Measurements from ENCODE around the gene ABHD12B. TPM values are rescaled to one million over a fixed set of nuclear protein-coding genes. Genes with fewer than 3 reads are reported as not detected.

ABHD12B gene
- total RNA-seq, 1 experiment from 2014 or later = 0.37 TPM

DNA sequence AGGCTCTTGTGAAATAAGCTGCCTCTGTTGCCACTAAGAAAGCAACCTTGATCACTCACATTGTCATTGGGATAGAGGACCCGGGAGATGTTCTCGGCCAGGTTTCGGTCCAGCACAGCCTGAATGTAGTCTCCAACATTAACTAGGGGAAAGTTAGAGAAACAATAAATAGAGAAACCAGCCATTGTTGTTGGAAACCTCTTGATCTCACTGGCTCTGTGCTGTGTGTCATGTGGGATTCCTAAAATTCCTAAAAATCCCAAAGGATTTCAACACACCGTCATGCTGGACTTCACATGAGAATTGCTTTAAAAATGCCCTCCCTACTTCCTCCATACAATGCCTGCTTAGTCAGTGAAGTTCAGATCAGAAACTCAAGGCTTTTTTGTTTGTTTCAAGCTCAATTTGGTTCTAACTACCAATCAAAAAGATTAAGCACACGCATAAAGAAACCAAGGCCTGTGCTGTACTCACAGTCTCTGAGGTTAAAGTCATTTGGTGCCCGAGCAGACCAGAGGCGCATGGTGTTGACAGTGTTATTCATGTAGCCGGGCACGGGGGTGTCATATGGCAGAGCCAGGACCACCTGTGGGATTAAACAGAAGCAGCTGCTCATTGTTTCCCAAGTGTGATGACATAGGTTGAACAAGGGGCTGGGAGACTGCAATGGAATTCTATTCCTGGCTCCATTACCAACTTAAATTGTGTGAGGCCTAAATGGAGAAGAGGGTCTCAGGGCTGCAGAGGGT lies 48.8 kb downstream of the ABHD12B start:
- POLR2A ChIA-PET (ENCODE audit: low non-redundant PET) = no interaction called here
- Histone ChIP-seq H3K27ac (ENCODE audit: low read depth, low read length, poor library complexity, severe bottlenecking) (no peak overlapping the region), H3K9me3 (ENCODE audit: low read depth, low read length, poor library complexity, severe bottlenecking) (no peaks in the 10 kb centered on the region), H3K27me3 (replicated peaks; ENCODE audit: insufficient read depth, low read depth, low read length, poor library complexity) (no peaks in the 10 kb centered on the region), H3K4me1 (ENCODE audit: insufficient read depth, low read length, poor library complexity, severe bottlenecking) (no peaks in the 10 kb centered on the region), H3K36me3 (ENCODE audit: insufficient read depth, low read length, poor library complexity, severe bottlenecking) (no peaks in the 10 kb centered on the region), H3K4me3 (ENCODE audit: low read depth, low read length, poor library complexity, severe bottlenecking) (no peak overlapping the region)
- DNase-seq (ENCODE audit: low spot score) = no peak
- no TSS peak for BruUV-seq (replicated peaks)
- intact Hi-C loops (cut with micrococcal nuclease; ENCODE audit: unreplicated experiment) = no loop called here
- CTCF ChIA-PET = no interaction called here
- TF ChIP-seq, protein P1, sequence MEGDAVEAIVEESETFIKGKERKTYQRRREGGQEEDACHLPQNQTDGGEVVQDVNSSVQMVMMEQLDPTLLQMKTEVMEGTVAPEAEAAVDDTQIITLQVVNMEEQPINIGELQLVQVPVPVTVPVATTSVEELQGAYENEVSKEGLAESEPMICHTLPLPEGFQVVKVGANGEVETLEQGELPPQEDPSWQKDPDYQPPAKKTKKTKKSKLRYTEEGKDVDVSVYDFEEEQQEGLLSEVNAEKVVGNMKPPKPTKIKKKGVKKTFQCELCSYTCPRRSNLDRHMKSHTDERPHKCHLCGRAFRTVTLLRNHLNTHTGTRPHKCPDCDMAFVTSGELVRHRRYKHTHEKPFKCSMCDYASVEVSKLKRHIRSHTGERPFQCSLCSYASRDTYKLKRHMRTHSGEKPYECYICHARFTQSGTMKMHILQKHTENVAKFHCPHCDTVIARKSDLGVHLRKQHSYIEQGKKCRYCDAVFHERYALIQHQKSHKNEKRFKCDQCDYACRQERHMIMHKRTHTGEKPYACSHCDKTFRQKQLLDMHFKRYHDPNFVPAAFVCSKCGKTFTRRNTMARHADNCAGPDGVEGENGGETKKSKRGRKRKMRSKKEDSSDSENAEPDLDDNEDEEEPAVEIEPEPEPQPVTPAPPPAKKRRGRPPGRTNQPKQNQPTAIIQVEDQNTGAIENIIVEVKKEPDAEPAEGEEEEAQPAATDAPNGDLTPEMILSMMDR (conservative IDR thresholded peaks at IDR 0.05; ENCODE audit: low read depth, low read length) = no peak
- no peak for TF ChIP-seq EZH2 (IDR thresholded peaks at IDR 0.05; ENCODE audit: borderline replicate concordance, low read depth, low read length, poor library complexity, severe bottlenecking)

GRCh38 chr14:50922803-50923202 lies 51.0 kb downstream of the ABHD12B start:
- no peaks in the 10 kb centered on the region for H3K27me3 ChIP-seq (replicated peaks; ENCODE audit: insufficient read depth, low read depth, low read length, poor library complexity)
- no peaks in the 10 kb centered on the region for H3K9me3 ChIP-seq (ENCODE audit: low read depth, low read length, poor library complexity, severe bottlenecking)
- H3K4me3 ChIP-seq (ENCODE audit: low read depth, low read length, poor library complexity, severe bottlenecking) = no peak overlapping the region
- no peaks in the 10 kb centered on the region for H3K36me3 ChIP-seq (ENCODE audit: insufficient read depth, low read length, poor library complexity, severe bottlenecking)
- H3K4me1 ChIP-seq (ENCODE audit: insufficient read depth, low read length, poor library complexity, severe bottlenecking) = no peaks in the 10 kb centered on the region
- TF ChIP-seq, protein P1 (conservative IDR thresholded peaks at IDR 0.05; ENCODE audit: low read depth, low read length) = no peak
- no peak for TF ChIP-seq EZH2 (IDR thresholded peaks at IDR 0.05; ENCODE audit: borderline replicate concordance, low read depth, low read length, poor library complexity, severe bottlenecking)
- POLR2A ChIA-PET (ENCODE audit: low non-redundant PET) = no interaction called here
- CTCF ChIA-PET = no interaction called here
- intact Hi-C loops (cut with micrococcal nuclease; ENCODE audit: unreplicated experiment) = no loop called here
- DNase-seq (ENCODE audit: low spot score) = no peak
- H3K27ac ChIP-seq (ENCODE audit: low read depth, low read length, poor library complexity, severe bottlenecking) = no peak overlapping the region
- BruUV-seq (replicated peaks) = no TSS peak

DNA sequence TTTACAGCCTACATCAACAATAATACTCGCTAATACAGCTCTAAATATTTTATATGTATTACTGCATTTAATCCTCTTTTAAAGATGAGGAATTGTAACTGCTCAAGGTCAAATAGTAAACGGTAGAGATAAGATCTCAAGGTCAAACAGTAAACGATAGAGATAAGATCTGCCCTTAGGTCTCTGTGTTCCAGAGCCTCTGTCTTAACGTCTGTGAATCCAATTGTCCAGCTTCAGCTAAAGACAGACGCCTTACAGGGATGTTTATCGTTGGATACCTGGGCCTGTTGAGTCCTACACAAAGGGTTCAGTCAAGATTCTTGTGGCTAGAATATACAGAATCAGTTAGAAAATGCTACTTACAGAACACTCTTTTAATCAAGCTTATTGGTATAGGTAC lies 52.4 kb downstream of the ABHD12B start:
- TF ChIP-seq, protein P1 (conservative IDR thresholded peaks at IDR 0.05; ENCODE audit: low read depth, low read length) = no peak
- TF ChIP-seq EZH2 (IDR thresholded peaks at IDR 0.05; ENCODE audit: borderline replicate concordance, low read depth, low read length, poor library complexity, severe bottlenecking) = no peak
- no TSS peak for BruUV-seq (replicated peaks)
- no peak overlapping the region for H3K27ac ChIP-seq (ENCODE audit: low read depth, low read length, poor library complexity, severe bottlenecking)
- H3K27me3 ChIP-seq (replicated peaks; ENCODE audit: insufficient read depth, low read depth, low read length, poor library complexity) = no peaks in the 10 kb centered on the region
- no peak for DNase-seq (ENCODE audit: low spot score)
- H3K9me3 ChIP-seq (ENCODE audit: low read depth, low read length, poor library complexity, severe bottlenecking) = no peaks in the 10 kb centered on the region
- H3K4me1 ChIP-seq (ENCODE audit: insufficient read depth, low read length, poor library complexity, severe bottlenecking) = no peaks in the 10 kb centered on the region
- ChIA-PET POLR2A (ENCODE audit: low non-redundant PET) (no interaction called here), CTCF (no interaction called here)
- no peak overlapping the region for H3K4me3 ChIP-seq (ENCODE audit: low read depth, low read length, poor library complexity, severe bottlenecking)
- no peaks in the 10 kb centered on the region for H3K36me3 ChIP-seq (ENCODE audit: insufficient read depth, low read length, poor library complexity, severe bottlenecking)
- intact Hi-C loops (cut with micrococcal nuclease; ENCODE audit: unreplicated experiment) = no loop called here

Measured in A673 (cell line).